ENCODE measurements around the gene SPON1. TPM values are rescaled to one million over a fixed set of nuclear protein-coding genes. Genes with fewer than 3 reads are reported as not detected.

SPON1 gene
- total and polyA plus RNA-seq, 2 experiments from 2014 or later: 2.9 to 6.4 TPM

DNA sequence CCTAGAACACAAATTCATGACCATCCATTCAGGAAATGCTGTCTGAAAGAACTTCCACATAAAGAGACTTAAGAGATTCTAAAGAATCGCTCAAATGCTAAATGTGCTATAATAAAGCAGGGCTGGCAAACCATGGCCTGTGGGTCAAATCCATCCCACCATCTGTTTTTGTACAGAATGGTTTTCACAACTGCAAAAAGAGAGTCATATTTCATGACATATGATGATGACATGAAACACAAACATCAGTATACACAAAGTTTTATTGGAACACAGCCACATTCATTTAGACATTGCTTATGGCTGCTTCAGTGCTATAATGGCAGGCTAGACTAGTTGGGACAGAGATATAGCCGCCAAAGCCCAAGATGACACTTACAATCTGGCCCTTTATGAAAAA lies 311.4 kb downstream of the SPON1 start:
- Histone ChIP-seq H3K27ac (ENCODE audit: low read depth) (no peak overlapping the region), H3K9me2 (ENCODE audit: insufficient read depth) (no peaks in the 10 kb centered on the region), H3F3A (replicated peaks; ENCODE audit: low read depth) (peaks cover 25% of the 10 kb centered on the region), H3K4me3 (no peak overlapping the region), H3K36me3 (ENCODE audit: insufficient read depth) (peaks cover 36% of the 10 kb centered on the region), H4K20me1 (replicated peaks; ENCODE audit: insufficient read depth) (peaks cover 10% of the 10 kb centered on the region), H2AFZ (no peak overlapping the region), H3K27me3 (ENCODE audit: insufficient read depth) (no peaks in the 10 kb centered on the region), H3K4me2 (no peak overlapping the region), H3K4me1 (ENCODE audit: insufficient read depth) (peaks cover 4% of the 10 kb centered on the region; the same call in 1 of the 2 replicates), H3K79me2 (replicated peaks; ENCODE audit: insufficient read depth) (peaks cover 5% of the 10 kb centered on the region; the same call in 1 of the 2 replicates)
- H3K36me3 Mint-ChIP-seq (ENCODE audit: low read depth): peaks cover 85% of the 10 kb centered on the region
- H3K27me3 Mint-ChIP-seq (ENCODE audit: insufficient read depth, low read depth, poor library complexity): peaks cover 42% of the 10 kb centered on the region
- H3K4me1 Mint-ChIP-seq: peaks cover 20% of the 10 kb centered on the region
- H3K27ac Mint-ChIP-seq: no peak overlapping the region
- no peak for ATAC-seq
- no peak for DNase-seq (ENCODE audit: low spot score)
- peaks cover 28% of the 10 kb centered on the region for H3K9me3 Mint-ChIP-seq
- TF ChIP-seq ZNF331 (CRISPR knock-in tag; IDR thresholded peaks at IDR 0.05; ENCODE audit: low read depth): no peak
- TF ChIP-seq CREB1 (CRISPR knock-in tag; IDR thresholded peaks at IDR 0.05; ENCODE audit: low read depth): no peak
- TF ChIP-seq, protein P1, sequence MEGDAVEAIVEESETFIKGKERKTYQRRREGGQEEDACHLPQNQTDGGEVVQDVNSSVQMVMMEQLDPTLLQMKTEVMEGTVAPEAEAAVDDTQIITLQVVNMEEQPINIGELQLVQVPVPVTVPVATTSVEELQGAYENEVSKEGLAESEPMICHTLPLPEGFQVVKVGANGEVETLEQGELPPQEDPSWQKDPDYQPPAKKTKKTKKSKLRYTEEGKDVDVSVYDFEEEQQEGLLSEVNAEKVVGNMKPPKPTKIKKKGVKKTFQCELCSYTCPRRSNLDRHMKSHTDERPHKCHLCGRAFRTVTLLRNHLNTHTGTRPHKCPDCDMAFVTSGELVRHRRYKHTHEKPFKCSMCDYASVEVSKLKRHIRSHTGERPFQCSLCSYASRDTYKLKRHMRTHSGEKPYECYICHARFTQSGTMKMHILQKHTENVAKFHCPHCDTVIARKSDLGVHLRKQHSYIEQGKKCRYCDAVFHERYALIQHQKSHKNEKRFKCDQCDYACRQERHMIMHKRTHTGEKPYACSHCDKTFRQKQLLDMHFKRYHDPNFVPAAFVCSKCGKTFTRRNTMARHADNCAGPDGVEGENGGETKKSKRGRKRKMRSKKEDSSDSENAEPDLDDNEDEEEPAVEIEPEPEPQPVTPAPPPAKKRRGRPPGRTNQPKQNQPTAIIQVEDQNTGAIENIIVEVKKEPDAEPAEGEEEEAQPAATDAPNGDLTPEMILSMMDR (conservative IDR thresholded peaks at IDR 0.05; ENCODE audit: low read depth in 2 of 2): no peak
- no peak for TF ChIP-seq ZNF114 (CRISPR knock-in tag; IDR thresholded peaks at IDR 0.05)
- TF ChIP-seq, protein P2, sequence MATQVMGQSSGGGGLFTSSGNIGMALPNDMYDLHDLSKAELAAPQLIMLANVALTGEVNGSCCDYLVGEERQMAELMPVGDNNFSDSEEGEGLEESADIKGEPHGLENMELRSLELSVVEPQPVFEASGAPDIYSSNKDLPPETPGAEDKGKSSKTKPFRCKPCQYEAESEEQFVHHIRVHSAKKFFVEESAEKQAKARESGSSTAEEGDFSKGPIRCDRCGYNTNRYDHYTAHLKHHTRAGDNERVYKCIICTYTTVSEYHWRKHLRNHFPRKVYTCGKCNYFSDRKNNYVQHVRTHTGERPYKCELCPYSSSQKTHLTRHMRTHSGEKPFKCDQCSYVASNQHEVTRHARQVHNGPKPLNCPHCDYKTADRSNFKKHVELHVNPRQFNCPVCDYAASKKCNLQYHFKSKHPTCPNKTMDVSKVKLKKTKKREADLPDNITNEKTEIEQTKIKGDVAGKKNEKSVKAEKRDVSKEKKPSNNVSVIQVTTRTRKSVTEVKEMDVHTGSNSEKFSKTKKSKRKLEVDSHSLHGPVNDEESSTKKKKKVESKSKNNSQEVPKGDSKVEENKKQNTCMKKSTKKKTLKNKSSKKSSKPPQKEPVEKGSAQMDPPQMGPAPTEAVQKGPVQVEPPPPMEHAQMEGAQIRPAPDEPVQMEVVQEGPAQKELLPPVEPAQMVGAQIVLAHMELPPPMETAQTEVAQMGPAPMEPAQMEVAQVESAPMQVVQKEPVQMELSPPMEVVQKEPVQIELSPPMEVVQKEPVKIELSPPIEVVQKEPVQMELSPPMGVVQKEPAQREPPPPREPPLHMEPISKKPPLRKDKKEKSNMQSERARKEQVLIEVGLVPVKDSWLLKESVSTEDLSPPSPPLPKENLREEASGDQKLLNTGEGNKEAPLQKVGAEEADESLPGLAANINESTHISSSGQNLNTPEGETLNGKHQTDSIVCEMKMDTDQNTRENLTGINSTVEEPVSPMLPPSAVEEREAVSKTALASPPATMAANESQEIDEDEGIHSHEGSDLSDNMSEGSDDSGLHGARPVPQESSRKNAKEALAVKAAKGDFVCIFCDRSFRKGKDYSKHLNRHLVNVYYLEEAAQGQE (IDR thresholded peaks at IDR 0.05; ENCODE audit: unreplicated experiment): no peak
- TF ChIP-seq STAT1 (IDR thresholded peaks at IDR 0.05; ENCODE audit: unreplicated experiment): no peak
- no peak for TF ChIP-seq EZH2phosphoT487 (IDR thresholded peaks at IDR 0.05; ENCODE audit: unreplicated experiment)
- no peak for TF ChIP-seq POLR2AphosphoS5 (IDR thresholded peaks at IDR 0.05; ENCODE audit: low read depth)
- no peak for TF ChIP-seq NANOG (IDR thresholded peaks at IDR 0.05; ENCODE audit: borderline replicate concordance)
- TF ChIP-seq, protein P3, sequence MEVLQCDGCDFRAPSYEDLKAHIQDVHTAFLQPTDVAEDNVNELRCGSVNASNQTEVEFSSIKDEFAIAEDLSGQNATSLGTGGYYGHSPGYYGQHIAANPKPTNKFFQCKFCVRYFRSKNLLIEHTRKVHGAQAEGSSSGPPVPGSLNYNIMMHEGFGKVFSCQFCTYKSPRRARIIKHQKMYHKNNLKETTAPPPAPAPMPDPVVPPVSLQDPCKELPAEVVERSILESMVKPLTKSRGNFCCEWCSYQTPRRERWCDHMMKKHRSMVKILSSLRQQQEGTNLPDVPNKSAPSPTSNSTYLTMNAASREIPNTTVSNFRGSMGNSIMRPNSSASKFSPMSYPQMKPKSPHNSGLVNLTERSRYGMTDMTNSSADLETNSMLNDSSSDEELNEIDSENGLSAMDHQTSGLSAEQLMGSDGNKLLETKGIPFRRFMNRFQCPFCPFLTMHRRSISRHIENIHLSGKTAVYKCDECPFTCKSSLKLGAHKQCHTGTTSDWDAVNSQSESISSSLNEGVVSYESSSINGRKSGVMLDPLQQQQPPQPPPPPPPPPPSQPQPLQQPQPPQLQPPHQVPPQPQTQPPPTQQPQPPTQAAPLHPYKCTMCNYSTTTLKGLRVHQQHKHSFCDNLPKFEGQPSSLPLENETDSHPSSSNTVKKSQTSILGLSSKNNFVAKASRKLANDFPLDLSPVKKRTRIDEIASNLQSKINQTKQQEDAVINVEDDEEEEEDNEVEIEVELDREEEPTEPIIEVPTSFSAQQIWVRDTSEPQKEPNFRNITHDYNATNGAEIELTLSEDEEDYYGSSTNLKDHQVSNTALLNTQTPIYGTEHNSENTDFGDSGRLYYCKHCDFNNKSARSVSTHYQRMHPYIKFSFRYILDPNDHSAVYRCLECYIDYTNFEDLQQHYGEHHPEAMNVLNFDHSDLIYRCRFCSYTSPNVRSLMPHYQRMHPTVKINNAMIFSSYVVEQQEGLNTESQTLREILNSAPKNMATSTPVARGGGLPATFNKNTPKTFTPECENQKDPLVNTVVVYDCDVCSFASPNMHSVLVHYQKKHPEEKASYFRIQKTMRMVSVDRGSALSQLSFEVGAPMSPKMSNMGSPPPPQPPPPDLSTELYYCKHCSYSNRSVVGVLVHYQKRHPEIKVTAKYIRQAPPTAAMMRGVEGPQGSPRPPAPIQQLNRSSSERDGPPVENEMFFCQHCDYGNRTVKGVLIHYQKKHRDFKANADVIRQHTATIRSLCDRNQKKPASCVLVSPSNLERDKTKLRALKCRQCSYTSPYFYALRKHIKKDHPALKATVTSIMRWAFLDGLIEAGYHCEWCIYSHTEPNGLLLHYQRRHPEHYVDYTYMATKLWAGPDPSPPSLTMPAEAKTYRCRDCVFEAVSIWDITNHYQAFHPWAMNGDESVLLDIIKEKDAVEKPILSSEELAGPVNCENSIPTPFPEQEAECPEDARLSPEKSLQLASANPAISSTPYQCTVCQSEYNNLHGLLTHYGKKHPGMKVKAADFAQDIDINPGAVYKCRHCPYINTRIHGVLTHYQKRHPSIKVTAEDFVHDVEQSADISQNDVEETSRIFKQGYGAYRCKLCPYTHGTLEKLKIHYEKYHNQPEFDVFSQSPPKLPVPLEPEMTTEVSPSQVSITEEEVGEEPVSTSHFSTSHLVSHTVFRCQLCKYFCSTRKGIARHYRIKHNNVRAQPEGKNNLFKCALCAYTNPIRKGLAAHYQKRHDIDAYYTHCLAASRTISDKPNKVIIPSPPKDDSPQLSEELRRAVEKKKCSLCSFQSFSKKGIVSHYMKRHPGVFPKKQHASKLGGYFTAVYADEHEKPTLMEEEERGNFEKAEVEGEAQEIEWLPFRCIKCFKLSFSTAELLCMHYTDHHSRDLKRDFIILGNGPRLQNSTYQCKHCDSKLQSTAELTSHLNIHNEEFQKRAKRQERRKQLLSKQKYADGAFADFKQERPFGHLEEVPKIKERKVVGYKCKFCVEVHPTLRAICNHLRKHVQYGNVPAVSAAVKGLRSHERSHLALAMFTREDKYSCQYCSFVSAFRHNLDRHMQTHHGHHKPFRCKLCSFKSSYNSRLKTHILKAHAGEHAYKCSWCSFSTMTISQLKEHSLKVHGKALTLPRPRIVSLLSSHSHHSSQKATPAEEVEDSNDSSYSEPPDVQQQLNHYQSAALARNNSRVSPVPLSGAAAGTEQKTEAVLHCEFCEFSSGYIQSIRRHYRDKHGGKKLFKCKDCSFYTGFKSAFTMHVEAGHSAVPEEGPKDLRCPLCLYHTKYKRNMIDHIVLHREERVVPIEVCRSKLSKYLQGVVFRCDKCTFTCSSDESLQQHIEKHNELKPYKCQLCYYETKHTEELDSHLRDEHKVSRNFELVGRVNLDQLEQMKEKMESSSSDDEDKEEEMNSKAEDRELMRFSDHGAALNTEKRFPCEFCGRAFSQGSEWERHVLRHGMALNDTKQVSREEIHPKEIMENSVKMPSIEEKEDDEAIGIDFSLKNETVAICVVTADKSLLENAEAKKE (CRISPR knock-in tag; IDR thresholded peaks at IDR 0.05): no peak
- TF ChIP-seq JUNB (IDR thresholded peaks at IDR 0.05; ENCODE audit: unreplicated experiment): no peak
- no peak for TF ChIP-seq EZH2 (IDR thresholded peaks at IDR 0.05; ENCODE audit: low read depth, unreplicated experiment)
- TF ChIP-seq, protein P4, sequence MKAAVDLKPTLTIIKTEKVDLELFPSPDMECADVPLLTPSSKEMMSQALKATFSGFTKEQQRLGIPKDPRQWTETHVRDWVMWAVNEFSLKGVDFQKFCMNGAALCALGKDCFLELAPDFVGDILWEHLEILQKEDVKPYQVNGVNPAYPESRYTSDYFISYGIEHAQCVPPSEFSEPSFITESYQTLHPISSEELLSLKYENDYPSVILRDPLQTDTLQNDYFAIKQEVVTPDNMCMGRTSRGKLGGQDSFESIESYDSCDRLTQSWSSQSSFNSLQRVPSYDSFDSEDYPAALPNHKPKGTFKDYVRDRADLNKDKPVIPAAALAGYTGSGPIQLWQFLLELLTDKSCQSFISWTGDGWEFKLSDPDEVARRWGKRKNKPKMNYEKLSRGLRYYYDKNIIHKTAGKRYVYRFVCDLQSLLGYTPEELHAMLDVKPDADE (IDR thresholded peaks at IDR 0.05): no peak
- H3K4me3 Mint-ChIP-seq: no peak overlapping the region
